ENCODE results near the gene SLC35B2. TPM values are rescaled to one million over a fixed set of nuclear protein-coding genes. Genes with fewer than 3 reads are reported as not detected.

The SLC35B2 gene
- total and polyA plus RNA-seq, 10 of the 15 experiments (the other 5 are each of a cell fraction or from before 2014, with no cell fraction given) = 11.3 to 45.4 (median 33.8) TPM

DNA sequence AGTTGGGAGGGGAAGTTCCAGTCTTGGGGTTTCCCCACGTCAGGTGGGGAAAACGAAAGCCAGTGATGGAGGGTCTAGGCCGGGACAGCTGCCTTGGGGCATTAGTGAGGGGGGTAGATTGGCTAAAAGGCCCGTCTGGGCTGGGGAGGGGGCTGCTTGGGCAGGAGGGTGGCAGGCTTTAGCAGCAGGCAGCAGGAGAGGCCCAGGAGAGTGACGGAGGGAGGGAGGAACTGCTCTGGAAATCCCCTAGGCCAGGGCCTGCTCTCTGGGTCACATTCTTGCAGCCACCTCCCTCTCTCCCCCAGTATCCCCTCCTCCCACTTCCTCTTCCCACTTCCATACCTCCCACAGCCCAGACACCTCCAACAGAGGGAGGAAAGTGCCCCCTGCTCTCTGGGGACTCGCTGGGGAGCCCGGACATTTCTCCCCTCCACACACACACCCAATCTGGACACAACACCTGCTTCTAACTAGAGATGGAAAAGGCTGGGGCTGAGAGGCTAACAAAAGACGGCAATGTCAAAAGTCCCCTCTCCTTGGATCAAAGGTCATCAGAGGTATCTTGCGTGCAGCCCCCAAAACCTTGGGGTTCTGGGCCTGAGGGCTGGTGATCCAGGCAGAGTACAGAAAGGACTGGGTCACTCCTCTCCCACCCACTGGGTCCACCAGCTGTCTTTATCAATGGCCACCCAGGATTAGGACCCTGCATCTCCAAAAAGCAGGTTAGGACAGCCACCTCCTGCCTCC lies 6.2 kb upstream of the SLC35B2 start (continued):
- TF ChIP-seq ZBTB4 (CRISPR knock-in tag; IDR thresholded peaks at IDR 0.05) (no peak), WRNIP1 (IDR thresholded peaks at IDR 0.05; ENCODE audit: borderline replicate concordance, low read depth, low read length) (no peak; the same call in 1 of the 2 replicates), CBX3 (IDR thresholded peaks at IDR 0.05; ENCODE audit: borderline replicate concordance, low read depth) (no peak), MYB (IDR thresholded peaks at IDR 0.05; ENCODE audit: borderline replicate concordance, low read depth, low read length) (no peak), CBFB (IDR thresholded peaks at IDR 0.05; ENCODE audit: low read depth) (no peak), STAT1 (conservative IDR thresholded peaks at IDR 0.05) (no peak), NFIC (IDR thresholded peaks at IDR 0.05; ENCODE audit: low read depth, low read length) (no peak), NFYA (IDR thresholded peaks at IDR 0.05; ENCODE audit: borderline replicate concordance, low read depth, low read length) (no peak), SRF (IDR thresholded peaks at IDR 0.05; ENCODE audit: low read depth in 2 of 2, low read length in 2 of 2) (0 out of 4 replicates have a peak, but pooled peaks of 1 of the 2 experiments have one; percentile 26), SREBF1 (IDR thresholded peaks at IDR 0.05; ENCODE audit: low read length) (no peak), FOS (IDR thresholded peaks at IDR 0.05; ENCODE audit: borderline replicate concordance, extremely low read depth, insufficient read length) (no peak), MTA2 (IDR thresholded peaks at IDR 0.05; ENCODE audit: low read depth) (peak; percentile 58; the same call in 1 of the 2 replicates), SUPT20H (IDR thresholded peaks at IDR 0.05; ENCODE audit: borderline replicate concordance, control insufficient read depth, low read depth, low read length) (no peak), IKZF1 (conservative IDR thresholded peaks at IDR 0.05) (peak; percentile 99), SUZ12 (IDR thresholded peaks at IDR 0.05; ENCODE audit: unreplicated experiment) (no peak), CBX5 (IDR thresholded peaks at IDR 0.05; ENCODE audit: low read depth) (no peak), TCF12 (IDR thresholded peaks at IDR 0.05; ENCODE audit: low read depth, low read length) (peak; percentile 73), NR2C2 (IDR thresholded peaks at IDR 0.05; ENCODE audit: borderline replicate concordance, control insufficient read depth, insufficient read length, low read depth) (no peak), ESRRA (IDR thresholded peaks at IDR 0.05; ENCODE audit: low read length) (no peak), NR2F1 (conservative IDR thresholded peaks at IDR 0.05) (peak; percentile 87), KDM1A (IDR thresholded peaks at IDR 0.05; ENCODE audit: borderline replicate concordance) (no peak), EP300 (IDR thresholded peaks at IDR 0.05; ENCODE audit: borderline replicate concordance in 1 of 2, control insufficient read depth in 1 of 2, low read depth in 2 of 2, low read length in 2 of 2) (peak in 1 of 2 experiments; percentile 30; a peak in 1 of 4 replicates)
- TF ChIP-seq, protein P1, sequence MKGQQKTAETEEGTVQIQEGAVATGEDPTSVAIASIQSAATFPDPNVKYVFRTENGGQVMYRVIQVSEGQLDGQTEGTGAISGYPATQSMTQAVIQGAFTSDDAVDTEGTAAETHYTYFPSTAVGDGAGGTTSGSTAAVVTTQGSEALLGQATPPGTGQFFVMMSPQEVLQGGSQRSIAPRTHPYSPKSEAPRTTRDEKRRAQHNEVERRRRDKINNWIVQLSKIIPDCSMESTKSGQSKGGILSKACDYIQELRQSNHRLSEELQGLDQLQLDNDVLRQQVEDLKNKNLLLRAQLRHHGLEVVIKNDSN (IDR thresholded peaks at IDR 0.05; ENCODE audit: borderline replicate concordance, extremely low read length, insufficient read depth, low read depth, low read length) = no peak
- TF ChIP-seq, protein P2, sequence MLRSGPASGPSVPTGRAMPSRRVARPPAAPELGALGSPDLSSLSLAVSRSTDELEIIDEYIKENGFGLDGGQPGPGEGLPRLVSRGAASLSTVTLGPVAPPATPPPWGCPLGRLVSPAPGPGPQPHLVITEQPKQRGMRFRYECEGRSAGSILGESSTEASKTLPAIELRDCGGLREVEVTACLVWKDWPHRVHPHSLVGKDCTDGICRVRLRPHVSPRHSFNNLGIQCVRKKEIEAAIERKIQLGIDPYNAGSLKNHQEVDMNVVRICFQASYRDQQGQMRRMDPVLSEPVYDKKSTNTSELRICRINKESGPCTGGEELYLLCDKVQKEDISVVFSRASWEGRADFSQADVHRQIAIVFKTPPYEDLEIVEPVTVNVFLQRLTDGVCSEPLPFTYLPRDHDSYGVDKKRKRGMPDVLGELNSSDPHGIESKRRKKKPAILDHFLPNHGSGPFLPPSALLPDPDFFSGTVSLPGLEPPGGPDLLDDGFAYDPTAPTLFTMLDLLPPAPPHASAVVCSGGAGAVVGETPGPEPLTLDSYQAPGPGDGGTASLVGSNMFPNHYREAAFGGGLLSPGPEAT (IDR thresholded peaks at IDR 0.05; ENCODE audit: low read depth) = peak; percentile 95

All from GM12878 (cell line).